ENCODE measurements around the gene ABLIM3. TPM values are rescaled to one million over a fixed set of nuclear protein-coding genes. Genes with fewer than 3 reads are reported as not detected.

Gene ABLIM3
- total and polyA plus RNA-seq, 2 experiments from 2014 or later, result 0.19 to 2.2 TPM

DNA sequence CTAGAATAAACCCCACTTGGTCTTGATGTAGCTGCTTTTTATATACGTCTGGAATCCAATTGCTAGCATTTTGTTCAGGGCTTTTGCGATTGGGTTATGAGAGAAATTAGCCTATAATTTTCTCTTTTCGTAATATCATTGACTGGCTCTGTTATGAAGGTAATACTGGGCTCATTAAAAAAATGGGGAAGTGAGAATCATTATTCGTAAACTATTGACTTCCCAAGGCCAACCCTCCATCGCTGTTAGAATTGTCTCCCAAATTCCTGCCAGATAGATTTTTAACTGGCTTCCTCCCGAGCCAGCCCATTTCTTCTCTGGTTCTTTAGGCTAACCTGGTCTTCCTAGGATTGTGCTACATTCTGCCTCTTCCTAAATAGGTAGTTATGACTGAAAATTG is 168.1 kb downstream of the ABLIM3 start:
- Mint-ChIP-seq H3K27me3 (ENCODE audit: insufficient read depth, low read depth, poor library complexity) (peaks cover 4% of the 10 kb centered on the region), H3K9me3 (no peaks in the 10 kb centered on the region), H3K27ac (no peak overlapping the region), H3K4me1 (peaks cover 16% of the 10 kb centered on the region), H3K4me3 (no peak overlapping the region), H3K36me3 (ENCODE audit: low read depth) (no peaks in the 10 kb centered on the region)
- DNase-seq (ENCODE audit: low spot score) (no peak), ATAC-seq (no peak)
- TF ChIP-seq JUNB (IDR thresholded peaks at IDR 0.05; ENCODE audit: unreplicated experiment) (no peak), ZNF114 (CRISPR knock-in tag; IDR thresholded peaks at IDR 0.05) (no peak), POLR2AphosphoS5 (IDR thresholded peaks at IDR 0.05; ENCODE audit: low read depth) (no peak), NANOG (IDR thresholded peaks at IDR 0.05; ENCODE audit: borderline replicate concordance) (no peak), ZNF331 (CRISPR knock-in tag; IDR thresholded peaks at IDR 0.05; ENCODE audit: low read depth) (no peak), CREB1 (CRISPR knock-in tag; IDR thresholded peaks at IDR 0.05; ENCODE audit: low read depth) (no peak), STAT1 (IDR thresholded peaks at IDR 0.05; ENCODE audit: unreplicated experiment) (no peak), ZNF462 (CRISPR knock-in tag; IDR thresholded peaks at IDR 0.05) (no peak), EZH2phosphoT487 (IDR thresholded peaks at IDR 0.05; ENCODE audit: unreplicated experiment) (no peak), ETS1 (IDR thresholded peaks at IDR 0.05) (no peak), EZH2 (IDR thresholded peaks at IDR 0.05; ENCODE audit: low read depth, unreplicated experiment) (no peak)
- TF ChIP-seq, protein P1, sequence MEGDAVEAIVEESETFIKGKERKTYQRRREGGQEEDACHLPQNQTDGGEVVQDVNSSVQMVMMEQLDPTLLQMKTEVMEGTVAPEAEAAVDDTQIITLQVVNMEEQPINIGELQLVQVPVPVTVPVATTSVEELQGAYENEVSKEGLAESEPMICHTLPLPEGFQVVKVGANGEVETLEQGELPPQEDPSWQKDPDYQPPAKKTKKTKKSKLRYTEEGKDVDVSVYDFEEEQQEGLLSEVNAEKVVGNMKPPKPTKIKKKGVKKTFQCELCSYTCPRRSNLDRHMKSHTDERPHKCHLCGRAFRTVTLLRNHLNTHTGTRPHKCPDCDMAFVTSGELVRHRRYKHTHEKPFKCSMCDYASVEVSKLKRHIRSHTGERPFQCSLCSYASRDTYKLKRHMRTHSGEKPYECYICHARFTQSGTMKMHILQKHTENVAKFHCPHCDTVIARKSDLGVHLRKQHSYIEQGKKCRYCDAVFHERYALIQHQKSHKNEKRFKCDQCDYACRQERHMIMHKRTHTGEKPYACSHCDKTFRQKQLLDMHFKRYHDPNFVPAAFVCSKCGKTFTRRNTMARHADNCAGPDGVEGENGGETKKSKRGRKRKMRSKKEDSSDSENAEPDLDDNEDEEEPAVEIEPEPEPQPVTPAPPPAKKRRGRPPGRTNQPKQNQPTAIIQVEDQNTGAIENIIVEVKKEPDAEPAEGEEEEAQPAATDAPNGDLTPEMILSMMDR (conservative IDR thresholded peaks at IDR 0.05; ENCODE audit: low read depth in 2 of 2), result no peak
- TF ChIP-seq, protein P2, sequence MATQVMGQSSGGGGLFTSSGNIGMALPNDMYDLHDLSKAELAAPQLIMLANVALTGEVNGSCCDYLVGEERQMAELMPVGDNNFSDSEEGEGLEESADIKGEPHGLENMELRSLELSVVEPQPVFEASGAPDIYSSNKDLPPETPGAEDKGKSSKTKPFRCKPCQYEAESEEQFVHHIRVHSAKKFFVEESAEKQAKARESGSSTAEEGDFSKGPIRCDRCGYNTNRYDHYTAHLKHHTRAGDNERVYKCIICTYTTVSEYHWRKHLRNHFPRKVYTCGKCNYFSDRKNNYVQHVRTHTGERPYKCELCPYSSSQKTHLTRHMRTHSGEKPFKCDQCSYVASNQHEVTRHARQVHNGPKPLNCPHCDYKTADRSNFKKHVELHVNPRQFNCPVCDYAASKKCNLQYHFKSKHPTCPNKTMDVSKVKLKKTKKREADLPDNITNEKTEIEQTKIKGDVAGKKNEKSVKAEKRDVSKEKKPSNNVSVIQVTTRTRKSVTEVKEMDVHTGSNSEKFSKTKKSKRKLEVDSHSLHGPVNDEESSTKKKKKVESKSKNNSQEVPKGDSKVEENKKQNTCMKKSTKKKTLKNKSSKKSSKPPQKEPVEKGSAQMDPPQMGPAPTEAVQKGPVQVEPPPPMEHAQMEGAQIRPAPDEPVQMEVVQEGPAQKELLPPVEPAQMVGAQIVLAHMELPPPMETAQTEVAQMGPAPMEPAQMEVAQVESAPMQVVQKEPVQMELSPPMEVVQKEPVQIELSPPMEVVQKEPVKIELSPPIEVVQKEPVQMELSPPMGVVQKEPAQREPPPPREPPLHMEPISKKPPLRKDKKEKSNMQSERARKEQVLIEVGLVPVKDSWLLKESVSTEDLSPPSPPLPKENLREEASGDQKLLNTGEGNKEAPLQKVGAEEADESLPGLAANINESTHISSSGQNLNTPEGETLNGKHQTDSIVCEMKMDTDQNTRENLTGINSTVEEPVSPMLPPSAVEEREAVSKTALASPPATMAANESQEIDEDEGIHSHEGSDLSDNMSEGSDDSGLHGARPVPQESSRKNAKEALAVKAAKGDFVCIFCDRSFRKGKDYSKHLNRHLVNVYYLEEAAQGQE (IDR thresholded peaks at IDR 0.05; ENCODE audit: unreplicated experiment), result no peak
- no peaks in the 10 kb centered on the region for H4K20me1 ChIP-seq (replicated peaks; ENCODE audit: insufficient read depth)
- H3K36me3 ChIP-seq (ENCODE audit: insufficient read depth), result no peaks in the 10 kb centered on the region
- no peak overlapping the region for H3K4me3 ChIP-seq
- H3K27me3 ChIP-seq (ENCODE audit: insufficient read depth), result no peaks in the 10 kb centered on the region
- H2AFZ ChIP-seq, result no peak overlapping the region
- H3K27ac ChIP-seq (ENCODE audit: low read depth), result no peak overlapping the region
- no peak overlapping the region for H3K4me2 ChIP-seq
- no peaks in the 10 kb centered on the region for H3K79me2 ChIP-seq (replicated peaks; ENCODE audit: insufficient read depth)
- no peaks in the 10 kb centered on the region for H3F3A ChIP-seq (replicated peaks; ENCODE audit: low read depth)
- no peaks in the 10 kb centered on the region for H3K4me1 ChIP-seq (ENCODE audit: insufficient read depth)
- H3K9me2 ChIP-seq (ENCODE audit: insufficient read depth), result no peaks in the 10 kb centered on the region

Data from GM23338 (cell line).